ENCODE data around the gene AGPAT4.

Gene AGPAT4

GRCh38 chr6:161192636-161193411 lies 81.0 kb downstream of the AGPAT4 start:
- Histone ChIP-seq H3K27ac (ENCODE audit: low read depth, low read length, poor library complexity, severe bottlenecking) (no peak overlapping the region), H3K9me2 (ENCODE audit: low read depth, low read length) (no peaks in the 10 kb centered on the region), H3K79me2 (ENCODE audit: insufficient read depth, low read length) (no peaks in the 10 kb centered on the region), H4K20me1 (ENCODE audit: insufficient read depth, low read length) (no peaks in the 10 kb centered on the region), H3F3A (ENCODE audit: insufficient read depth, low read length) (no peaks in the 10 kb centered on the region), H3K9ac (ENCODE audit: low read length) (no peak overlapping the region), H3K27me3 (ENCODE audit: insufficient read depth, low read length) (no peaks in the 10 kb centered on the region), H2AFZ (ENCODE audit: low read length) (no peak overlapping the region), H3K4me3 (ENCODE audit: low read depth, low read length, poor library complexity, severe bottlenecking) (no peak overlapping the region), H3K4me1 (ENCODE audit: insufficient read depth, low read length, severe bottlenecking) (no peaks in the 10 kb centered on the region), H3K36me3 (ENCODE audit: insufficient read depth, low read length) (no peaks in the 10 kb centered on the region), H3K9me3 (ENCODE audit: low read length) (peaks cover 7% of the 10 kb centered on the region; the same call in 1 of the 2 replicates), H3K4me2 (ENCODE audit: low read length) (no peak overlapping the region)
- no peak for TF ChIP-seq EZH2 (IDR thresholded peaks at IDR 0.05; ENCODE audit: borderline replicate concordance, low read length)
- TF ChIP-seq, protein P1, sequence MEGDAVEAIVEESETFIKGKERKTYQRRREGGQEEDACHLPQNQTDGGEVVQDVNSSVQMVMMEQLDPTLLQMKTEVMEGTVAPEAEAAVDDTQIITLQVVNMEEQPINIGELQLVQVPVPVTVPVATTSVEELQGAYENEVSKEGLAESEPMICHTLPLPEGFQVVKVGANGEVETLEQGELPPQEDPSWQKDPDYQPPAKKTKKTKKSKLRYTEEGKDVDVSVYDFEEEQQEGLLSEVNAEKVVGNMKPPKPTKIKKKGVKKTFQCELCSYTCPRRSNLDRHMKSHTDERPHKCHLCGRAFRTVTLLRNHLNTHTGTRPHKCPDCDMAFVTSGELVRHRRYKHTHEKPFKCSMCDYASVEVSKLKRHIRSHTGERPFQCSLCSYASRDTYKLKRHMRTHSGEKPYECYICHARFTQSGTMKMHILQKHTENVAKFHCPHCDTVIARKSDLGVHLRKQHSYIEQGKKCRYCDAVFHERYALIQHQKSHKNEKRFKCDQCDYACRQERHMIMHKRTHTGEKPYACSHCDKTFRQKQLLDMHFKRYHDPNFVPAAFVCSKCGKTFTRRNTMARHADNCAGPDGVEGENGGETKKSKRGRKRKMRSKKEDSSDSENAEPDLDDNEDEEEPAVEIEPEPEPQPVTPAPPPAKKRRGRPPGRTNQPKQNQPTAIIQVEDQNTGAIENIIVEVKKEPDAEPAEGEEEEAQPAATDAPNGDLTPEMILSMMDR (IDR thresholded peaks at IDR 0.05; ENCODE audit: low read length), result no peak

GRCh38 chr6:161191671-161192070 lies 82.2 kb downstream of the AGPAT4 start:
- no peak for TF ChIP-seq EZH2 (IDR thresholded peaks at IDR 0.05; ENCODE audit: borderline replicate concordance, low read length)
- TF ChIP-seq, protein P1 (IDR thresholded peaks at IDR 0.05; ENCODE audit: low read length), result no peak
- no peak overlapping the region for H3K27ac ChIP-seq (ENCODE audit: low read depth, low read length, poor library complexity, severe bottlenecking)
- no peaks in the 10 kb centered on the region for H3F3A ChIP-seq (ENCODE audit: insufficient read depth, low read length)
- peaks cover 7% of the 10 kb centered on the region; the same call in 1 of the 2 replicates for H3K9me3 ChIP-seq (ENCODE audit: low read length)
- H3K4me1 ChIP-seq (ENCODE audit: insufficient read depth, low read length, severe bottlenecking), result no peaks in the 10 kb centered on the region
- H3K36me3 ChIP-seq (ENCODE audit: insufficient read depth, low read length), result no peaks in the 10 kb centered on the region
- no peaks in the 10 kb centered on the region for H3K27me3 ChIP-seq (ENCODE audit: insufficient read depth, low read length)
- H3K4me3 ChIP-seq (ENCODE audit: low read depth, low read length, poor library complexity, severe bottlenecking), result no peak overlapping the region
- H3K4me2 ChIP-seq (ENCODE audit: low read length), result no peak overlapping the region
- no peak overlapping the region for H3K9ac ChIP-seq (ENCODE audit: low read length)
- no peaks in the 10 kb centered on the region for H3K79me2 ChIP-seq (ENCODE audit: insufficient read depth, low read length)
- no peaks in the 10 kb centered on the region for H4K20me1 ChIP-seq (ENCODE audit: insufficient read depth, low read length)
- H2AFZ ChIP-seq (ENCODE audit: low read length), result no peak overlapping the region
- H3K9me2 ChIP-seq (ENCODE audit: low read depth, low read length), result no peaks in the 10 kb centered on the region

DNA sequence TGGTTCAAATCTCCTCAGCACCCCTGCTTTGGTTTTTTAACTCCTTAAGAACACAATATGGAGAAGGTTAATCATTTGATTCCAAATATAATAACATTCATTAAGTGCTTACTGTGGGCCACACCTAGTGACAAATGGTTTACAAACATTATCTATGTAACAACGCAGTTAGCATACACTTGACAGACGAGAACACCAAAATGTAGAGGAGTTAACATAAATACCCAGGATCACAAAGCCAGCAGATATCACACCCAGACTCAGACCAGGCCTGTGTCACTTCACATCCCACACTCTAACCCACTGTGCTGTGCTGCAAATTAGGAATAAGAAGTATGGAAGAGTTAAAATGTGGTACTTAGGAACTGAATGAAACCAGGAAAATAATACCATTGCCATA lies 82.9 kb downstream of the AGPAT4 start:
- H2AFZ ChIP-seq (ENCODE audit: low read length), result no peak overlapping the region
- H3K4me3 ChIP-seq (ENCODE audit: low read depth, low read length, poor library complexity, severe bottlenecking), result no peak overlapping the region
- peaks cover 7% of the 10 kb centered on the region; the same call in 1 of the 2 replicates for H3K9me3 ChIP-seq (ENCODE audit: low read length)
- H3K4me1 ChIP-seq (ENCODE audit: insufficient read depth, low read length, severe bottlenecking), result no peaks in the 10 kb centered on the region
- H3K9me2 ChIP-seq (ENCODE audit: low read depth, low read length), result no peaks in the 10 kb centered on the region
- no peaks in the 10 kb centered on the region for H3K79me2 ChIP-seq (ENCODE audit: insufficient read depth, low read length)
- no peaks in the 10 kb centered on the region for H4K20me1 ChIP-seq (ENCODE audit: insufficient read depth, low read length)
- no peaks in the 10 kb centered on the region; the same call in 1 of the 2 replicates for H3K27me3 ChIP-seq (ENCODE audit: insufficient read depth, low read length)
- no peak overlapping the region for H3K4me2 ChIP-seq (ENCODE audit: low read length)
- H3K9ac ChIP-seq (ENCODE audit: low read length), result no peak overlapping the region
- no peaks in the 10 kb centered on the region for H3F3A ChIP-seq (ENCODE audit: insufficient read depth, low read length)
- no peaks in the 10 kb centered on the region for H3K36me3 ChIP-seq (ENCODE audit: insufficient read depth, low read length)
- TF ChIP-seq, protein P1 (IDR thresholded peaks at IDR 0.05; ENCODE audit: low read length), result no peak
- TF ChIP-seq EZH2 (IDR thresholded peaks at IDR 0.05; ENCODE audit: borderline replicate concordance, low read length), result no peak
- no peak overlapping the region for H3K27ac ChIP-seq (ENCODE audit: low read depth, low read length, poor library complexity, severe bottlenecking)

All from OCI-LY1 (cell line).